ENCODE results near the gene PMS2. TPM values are rescaled to one million over a fixed set of nuclear protein-coding genes. Genes with fewer than 3 reads are reported as not detected.

The PMS2 gene
- total RNA-seq, 120 experiments from 2014 or later: 15.3 to 45.1 (median 34.1) TPM

Other genes with a start within 250 kb of the PMS2 start
- gene RNF216, start 227.4 kb downstream of the PMS2 start, total RNA-seq: 10 to 100 TPM; 34.1 to 61.0 (median 44.3) TPM
- gene OCM, start 128.3 kb downstream of the PMS2 start, total RNA-seq: 1 to 10 TPM in 58 of 120 experiments, under 1 TPM in 18, not detected in 44; 0.61 to 3.7 (median 1.4) TPM
- gene CCZ1, start 110.3 kb downstream of the PMS2 start, total RNA-seq: 100 to 1,000 TPM in 2 of 120 experiments, 10 to 100 TPM in 118; 29.0 to 104 (median 64.3) TPM
- gene RSPH10B, start 38.4 kb downstream of the PMS2 start, total RNA-seq: 1 to 10 TPM in 93 of 120 experiments, under 1 TPM in 20, not detected in 7; 0.28 to 6.5 (median 1.8) TPM
- 10 to 100 TPM; 10.6 to 26.1 (median 16.4) TPM for gene AIMP2, start 223 bp upstream of the PMS2 start, total RNA-seq
- gene ANKRD61, start 22.3 kb upstream of the PMS2 start, total RNA-seq: 1 to 10 TPM in 3 of 120 experiments, under 1 TPM in 18, not detected in 99; 0.30 to 1.4 (median 0.50) TPM
- gene EIF2AK1, start 50.1 kb upstream of the PMS2 start, total RNA-seq: 100 to 1,000 TPM in 4 of 120 experiments, 10 to 100 TPM in 116; 51.0 to 107 (median 80.9) TPM
- gene USP42, start 95.9 kb upstream of the PMS2 start, total RNA-seq: 10 to 100 TPM; 10.8 to 20.1 (median 14.7) TPM

Measured in dorsolateral prefrontal cortex (tissue), 118 donors.